NCI-H345 treated with DMSO at 0.1 percent for 48 hours (cell line): Measurements from ENCODE around the gene KPNA5.
A peak's percentile ranks its signal among the peaks of the same experiment; 100 is the strongest.

Experiments
- DNase-seq: peaks from one replicate; lab custom pipeline; 2025; ENCODE audit not compliant: unreplicated experiment; lab: John Stamatoyannopoulos, UW

Gene KPNA5

DNA sequence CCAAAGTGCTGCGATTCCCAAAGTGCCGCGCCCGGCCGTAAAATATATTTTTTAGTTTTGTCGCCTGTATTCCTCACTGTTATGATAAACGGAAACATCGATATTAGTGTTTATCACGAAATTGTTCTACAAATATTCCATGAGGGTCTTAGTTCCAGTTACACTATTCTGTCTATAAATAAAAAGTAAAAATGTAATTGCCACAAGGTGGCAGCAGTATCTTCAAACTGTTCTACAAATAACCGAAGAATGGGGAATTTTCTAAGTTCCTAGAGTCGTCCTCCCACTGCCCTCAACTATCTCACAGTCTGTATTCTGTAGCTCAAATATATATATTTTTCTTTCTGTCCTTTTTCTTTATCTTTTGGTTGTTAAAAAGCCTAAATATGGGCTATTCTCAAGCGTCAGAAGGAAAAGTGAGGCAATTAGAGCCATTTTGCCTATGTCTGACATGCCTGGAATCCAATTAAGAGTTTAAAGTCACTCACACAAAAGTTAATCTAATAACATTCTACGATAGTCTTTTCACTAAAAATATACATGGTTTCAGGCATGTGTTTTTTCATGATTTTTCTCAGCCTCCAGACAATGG lies 98.7 kb downstream of the KPNA5 start:
- peak; percentile 32 for DNase-seq

- DNase-seq, result no peak
These were observed 102.8 kb downstream of the KPNA5 start for GRCh38 chr6:116783852-116784251.
